Activated gamma-delta T cell treated with anti-CD3 and anti-CD28 coated beads, Interleukin-2, amount 50 U/mL, for 16 hours (primary cell): ENCODE data around the gene HCN1.

ENCODE experiments used
- DNase-seq: peaks from one replicate; pipeline ENCODE4 v3.0.0-alpha.2; 2020; ENCODE audit warnings: low read depth

The HCN1 gene

DNA sequence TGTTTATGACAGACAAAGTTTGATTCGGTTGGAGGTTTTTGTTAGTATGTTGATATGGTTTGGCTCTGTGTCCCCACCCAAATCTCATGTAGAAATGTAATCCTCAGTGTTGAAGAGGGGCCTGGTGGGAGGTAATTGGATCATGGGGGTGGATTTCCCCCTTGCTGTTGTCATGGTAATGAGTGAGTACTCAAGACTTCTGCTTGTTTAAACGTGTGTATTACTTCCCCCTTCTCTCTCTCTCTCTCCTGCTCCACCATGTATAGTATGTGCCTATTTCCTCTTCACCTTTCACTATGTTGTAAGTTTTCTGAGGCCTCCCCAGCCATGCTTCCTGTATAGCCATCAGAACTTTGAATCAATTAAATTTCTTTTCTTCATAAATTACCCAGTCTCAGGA lies 415.1 kb downstream of the HCN1 start:
- no peak for DNase-seq

DNA sequence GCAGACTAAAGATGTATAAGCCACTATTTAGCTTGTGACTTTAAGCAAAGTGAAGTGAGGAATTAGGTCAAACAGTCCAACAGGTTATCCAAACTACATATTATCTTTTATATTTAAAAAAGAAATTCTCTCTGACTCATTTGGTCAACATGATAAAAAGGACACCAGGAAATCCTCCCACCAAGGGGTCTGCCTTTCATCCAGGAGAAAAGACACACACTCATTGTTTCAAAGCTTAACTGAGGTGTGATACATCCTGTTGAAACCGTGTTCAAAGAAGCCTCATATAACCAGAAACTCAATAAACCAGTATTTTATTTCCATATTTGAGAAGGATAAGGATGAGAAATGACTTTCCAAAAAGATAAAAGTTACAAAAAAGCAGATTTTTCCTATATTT lies 417.1 kb downstream of the HCN1 start:
- DNase-seq, result no peak

- no peak for DNase-seq
These were observed 418.3 kb downstream of the HCN1 start for GRCh38 chr5:45277860-45278259.

GRCh38 chr5:45274241-45274640 lies 421.9 kb downstream of the HCN1 start:
- no peak for DNase-seq

DNA sequence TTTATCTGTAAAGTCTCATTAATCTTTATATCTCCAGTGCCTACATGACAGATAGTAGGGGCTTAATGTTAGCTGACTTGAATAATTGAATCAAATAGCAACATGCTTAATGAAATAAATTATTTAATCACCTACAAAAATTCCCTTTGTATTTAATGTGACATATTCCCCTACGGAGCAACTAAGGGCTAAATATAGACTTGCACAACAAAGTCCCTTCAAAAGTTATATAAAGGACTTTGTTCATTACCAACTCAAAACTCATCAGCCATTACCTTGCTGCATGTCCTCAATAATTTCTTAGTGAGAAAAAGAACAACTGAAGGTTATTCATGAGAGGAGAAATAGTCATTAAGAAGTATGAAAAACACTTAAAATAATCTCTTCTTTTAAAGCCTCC lies 424.6 kb downstream of the HCN1 start:
- DNase-seq, result no peak

DNA sequence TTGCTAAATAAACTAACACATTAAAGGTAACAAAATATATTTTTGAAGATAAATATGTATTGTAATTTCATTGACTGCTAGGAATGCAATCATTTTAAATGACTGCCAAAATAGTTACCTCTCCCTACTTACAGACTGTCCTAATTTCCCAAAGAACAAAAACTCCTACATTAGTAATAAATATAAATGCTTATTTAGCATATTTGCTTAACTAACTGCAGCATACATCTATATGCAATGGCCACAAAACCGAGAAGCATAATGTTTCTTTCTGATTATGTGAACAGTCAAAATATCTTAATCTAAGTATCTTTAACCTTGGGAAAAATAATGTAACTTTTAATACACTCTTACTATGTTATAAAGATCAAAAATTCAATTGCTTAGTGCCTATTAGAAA lies 431.7 kb downstream of the HCN1 start:
- no peak for DNase-seq

DNA sequence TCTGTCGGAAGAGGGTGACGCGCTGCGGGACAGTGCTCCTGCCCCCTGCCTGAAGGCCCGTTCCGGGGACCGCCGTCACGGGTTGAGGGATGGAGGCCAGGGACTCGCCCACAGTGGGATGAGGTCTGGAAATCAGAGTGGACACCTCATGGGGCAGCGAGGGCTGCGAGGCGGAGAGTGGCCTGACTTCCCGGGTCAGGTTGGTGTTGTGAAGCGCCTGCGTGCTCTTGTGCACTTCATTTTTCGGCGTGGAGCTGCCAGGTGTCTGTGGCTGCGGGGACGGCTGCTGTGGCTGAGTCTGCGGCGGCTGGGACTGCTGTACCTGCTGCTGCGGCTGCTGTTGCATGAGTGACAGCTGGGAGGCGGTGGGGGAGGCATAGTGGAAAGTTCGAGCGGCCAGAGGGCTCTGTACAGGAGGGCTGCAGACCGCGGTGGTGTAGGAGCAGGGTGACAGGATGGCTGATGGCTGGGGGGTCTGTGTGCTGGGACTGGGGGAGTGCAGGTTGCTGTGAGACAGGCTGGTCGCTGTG lies 434.1 kb downstream of the HCN1 start:
- DNase-seq, result no peak

DNA sequence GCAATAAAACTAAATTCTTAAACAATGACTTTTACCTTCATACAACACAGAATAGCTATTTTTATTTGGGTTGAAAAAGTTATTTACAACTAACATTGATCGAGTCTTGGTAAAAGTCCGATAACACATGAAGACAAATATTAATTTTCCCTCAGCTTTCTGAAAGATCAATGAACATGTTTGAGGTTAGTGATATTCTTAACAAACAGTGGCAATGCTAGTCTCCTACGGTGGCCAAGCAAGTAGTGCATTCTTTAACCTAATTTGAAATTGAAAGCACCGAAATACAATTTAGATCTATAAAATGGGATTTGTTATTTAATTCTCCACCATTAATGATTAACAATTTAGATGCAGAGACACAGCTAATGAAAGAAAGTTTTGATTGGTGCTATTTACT lies 435.1 kb downstream of the HCN1 start:
- DNase-seq, result no peak

- no peak for DNase-seq
These were observed 435.9 kb downstream of the HCN1 start for GRCh38 chr5:45260292-45260691.

- DNase-seq, result no peak
These were observed 443.2 kb downstream of the HCN1 start for GRCh38 chr5:45252978-45253377.

- no peak for DNase-seq
These were observed 443.6 kb downstream of the HCN1 start for GRCh38 chr5:45252541-45252940.

- no peak for DNase-seq
These were observed 470.6 kb downstream of the HCN1 start for GRCh38 chr5:45225571-45226031.

DNA sequence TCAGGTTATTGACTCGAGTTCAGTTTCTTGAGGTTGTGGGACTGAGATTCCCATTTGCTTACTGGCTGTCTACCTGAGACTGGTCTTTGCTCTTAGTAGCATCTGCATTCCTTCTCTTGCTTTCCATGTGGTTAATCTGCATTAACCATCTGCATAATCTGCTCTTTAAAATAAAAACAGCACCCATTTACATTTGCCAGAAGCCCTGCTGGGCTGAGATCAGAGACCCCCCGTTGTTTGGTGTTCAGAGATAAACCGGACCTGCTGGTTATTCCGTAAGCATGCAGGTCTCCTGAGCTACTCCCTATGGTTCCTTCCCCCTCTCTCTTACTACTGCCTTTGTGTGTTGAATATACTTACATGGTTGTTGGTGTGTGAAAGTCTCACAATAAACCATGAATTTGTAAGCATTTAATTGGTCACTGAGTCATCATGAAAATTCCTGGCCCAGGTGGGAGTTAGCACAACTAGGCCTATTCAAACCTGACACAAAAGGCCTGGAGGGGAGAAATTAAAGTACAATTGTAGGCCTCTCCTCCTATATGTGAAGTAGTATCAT lies 490.7 kb downstream of the HCN1 start:
- no peak for DNase-seq
